Thymus (tissue), 11 donors: Measurements from ENCODE around the gene PDGFC. TPM values are rescaled to one million over a fixed set of nuclear protein-coding genes. Genes with fewer than 3 reads are reported as not detected.
A peak's percentile ranks its signal among the peaks of the same experiment; 100 is the strongest.

Experiments
- DNase-seq, 9 donors: peaks; one replicate each; pipeline ENCODE4 v3.0.0-alpha.2; 2013; ENCODE audit warnings: low spot score in 9 of 9, low read depth in 6 of 9, missing footprints in 1 of 9
- H3K27ac ChIP-seq, 2 donors: one replicate each; pipeline ENCODE4 v1.5.1; 2013; ENCODE audit warnings: control low read depth in 1 of 2, low read depth in 1 of 2, low read length in 1 of 2, mild to moderate bottlenecking in 1 of 2, moderate library complexity in 1 of 2
- H3K27me3 ChIP-seq, 2 donors: one replicate each; pipeline ENCODE4 v1.5.1; 2013; ENCODE audit warnings: low read length in 1 of 2; ENCODE audit not compliant: control insufficient read depth in 2 of 2, insufficient read depth in 1 of 2
- H3K36me3 ChIP-seq, 2 donors: one replicate each; pipeline ENCODE4 v1.5.1; 2013; ENCODE audit warnings: low read length in 1 of 2, mild to moderate bottlenecking in 1 of 2, moderate library complexity in 1 of 2; ENCODE audit not compliant: control insufficient read depth in 2 of 2, insufficient read depth in 2 of 2
- H3K4me1 ChIP-seq, 2 donors: one replicate each; pipeline ENCODE4 v1.5.1; 2013; ENCODE audit warnings: low read length in 2 of 2; ENCODE audit not compliant: control insufficient read depth in 2 of 2, insufficient read depth in 2 of 2
- H3K4me3 ChIP-seq, 2 donors: one replicate each; pipeline ENCODE4 v1.5.1; 2013; ENCODE audit warnings: low read length in 2 of 2, control low read depth in 1 of 2, mild to moderate bottlenecking in 1 of 2
- H3K9me3 ChIP-seq, 2 donors: one replicate each; pipeline ENCODE4 v1.5.1; 2013; ENCODE audit warnings: low read length in 1 of 2, mild to moderate bottlenecking in 1 of 2; ENCODE audit not compliant: control insufficient read depth in 2 of 2, insufficient read depth in 1 of 2
- WGBS: extraction: QIAGEN DNeasy Blood & Tissue Kit; methylation state at CpG from one replicate; pipeline ENCODE4 v1.1.7; 2013; 5-methylcytosine and 5-hydroxymethylcytosine counted together
- polyA plus RNA-seq: library from polyadenylated mRNA; stranded (reverse); fragments of 200-250 nt; gene quantifications from one replicate; pipeline ENCODE4 v1.2.3, GENCODE V29; 2013
- total RNA-seq: library from RNA; stranded (reverse); fragments of 120-200 nt; gene quantifications from one replicate; pipeline ENCODE4 v1.2.4, GENCODE V29; 2013
- donor health status: healthy.

The PDGFC gene
- total and polyA plus RNA-seq, 2 donors: 11.0 to 13.1 TPM

DNA sequence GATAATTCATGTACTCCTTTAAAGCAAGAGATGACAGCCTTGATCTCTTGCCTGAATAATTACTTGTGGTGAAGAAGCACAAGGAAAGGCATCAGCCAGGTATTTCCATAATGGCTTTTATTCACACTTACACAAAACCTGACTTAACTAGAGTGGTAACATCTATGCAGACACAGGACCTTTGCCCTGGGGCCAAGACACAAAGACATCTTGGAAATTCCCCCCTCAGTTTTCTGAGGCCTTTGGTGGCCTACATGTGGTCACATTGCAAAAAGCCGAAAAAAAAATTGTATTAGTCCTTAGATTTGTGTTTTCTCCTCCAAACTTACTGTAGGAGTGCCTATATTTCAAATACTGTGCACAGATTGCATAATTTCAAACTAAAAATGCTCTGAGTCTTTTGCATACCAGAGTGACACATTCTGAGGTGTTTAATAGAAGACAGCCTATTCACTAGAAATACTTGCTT, 172.4 kb downstream of the PDGFC start:
- WGBS: 83% methylated on average over 1 of the region's 1 CpG
- Histone ChIP-seq H3K9me3 (no peaks in the 10 kb centered on the region), H3K27ac (peak overlapping the region; percentile 10 to 11), H3K4me3 (no peak overlapping the region), H3K4me1 (peaks cover 0 to 2% of the 10 kb centered on the region in 2 donors), H3K36me3 (no peaks in the 10 kb centered on the region), H3K27me3 (no peaks in the 10 kb centered on the region)
- no peak for DNase-seq

DNA sequence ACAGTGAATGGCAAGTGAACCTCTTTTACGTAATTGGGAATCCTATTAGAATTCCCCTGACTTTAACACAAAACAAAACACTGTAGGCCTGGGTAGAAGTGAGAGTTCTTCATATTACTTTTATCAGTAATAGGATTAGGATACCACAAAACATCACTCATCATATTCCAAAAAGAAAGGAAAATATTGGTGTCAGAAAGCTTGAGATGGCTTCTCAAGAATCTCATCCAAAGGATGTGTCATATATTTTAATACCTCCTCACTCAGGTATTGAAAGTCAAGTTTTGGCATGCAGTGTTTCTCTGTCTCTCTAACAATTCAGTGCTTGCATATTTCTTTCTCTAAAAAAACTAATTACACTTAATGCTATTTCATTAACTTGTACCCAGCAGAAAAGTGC, 173.2 kb downstream of the PDGFC start:
- H3K27ac ChIP-seq: peak overlapping the region in 1 of 2 donors; percentile 59
- no peak overlapping the region for H3K4me3 ChIP-seq
- peaks cover 0 to 2% of the 10 kb centered on the region in 2 donors for H3K4me1 ChIP-seq
- 97% methylated on average over 1 of the region's 1 CpG for WGBS
- no peaks in the 10 kb centered on the region for H3K9me3 ChIP-seq
- DNase-seq: no peak
- H3K36me3 ChIP-seq: no peaks in the 10 kb centered on the region
- H3K27me3 ChIP-seq: no peaks in the 10 kb centered on the region

DNA sequence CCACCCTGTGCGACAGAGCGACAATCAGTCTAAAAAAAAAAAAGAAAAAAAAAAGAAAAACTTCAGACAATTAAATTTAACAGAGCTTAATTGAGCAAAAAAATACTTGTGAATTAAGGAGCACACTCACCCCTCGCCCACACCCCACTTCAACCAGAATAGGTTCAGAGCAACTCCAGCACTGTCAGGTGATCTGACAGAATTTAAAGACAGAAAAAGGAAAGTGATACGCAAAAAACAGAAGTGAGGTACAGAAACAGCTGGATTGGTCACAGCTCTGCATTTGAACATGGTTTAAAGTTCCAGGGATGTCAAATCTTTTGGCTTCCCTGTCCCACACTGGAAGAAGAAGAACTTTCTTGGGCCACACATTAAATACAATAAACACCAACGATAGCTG, 174.4 kb downstream of the PDGFC start:
- WGBS: 95% methylated on average over 5 of the region's 5 CpGs
- Histone ChIP-seq H3K4me3 (no peak overlapping the region), H3K36me3 (no peaks in the 10 kb centered on the region), H3K27ac (no peak overlapping the region), H3K27me3 (no peaks in the 10 kb centered on the region), H3K9me3 (no peaks in the 10 kb centered on the region), H3K4me1 (peaks cover 0 to 2% of the 10 kb centered on the region in 2 donors)
- no peak for DNase-seq

DNA sequence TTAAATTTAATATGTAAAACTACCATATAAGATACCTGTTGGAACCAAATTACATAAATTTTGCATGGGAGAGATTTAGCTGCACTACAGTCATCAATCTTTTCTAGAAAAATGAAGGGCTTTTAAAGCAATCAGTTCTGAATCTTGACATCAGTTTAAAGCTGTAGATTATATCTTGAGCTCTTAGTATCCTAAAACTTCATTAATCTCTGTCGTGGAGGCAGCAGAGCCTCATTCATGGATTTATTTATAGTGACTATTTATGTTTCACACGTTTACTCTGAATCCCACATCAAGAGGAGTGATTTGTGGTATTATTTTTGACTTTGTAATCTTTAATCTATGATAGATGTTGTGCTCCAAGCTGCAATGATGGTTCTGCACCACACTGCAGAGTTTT, 175.9 kb downstream of the PDGFC start:
- no peak overlapping the region for H3K27ac ChIP-seq
- no peaks in the 10 kb centered on the region for H3K27me3 ChIP-seq
- no peaks in the 10 kb centered on the region for H3K36me3 ChIP-seq
- H3K9me3 ChIP-seq: no peaks in the 10 kb centered on the region
- DNase-seq: no peak
- WGBS: 45% methylated on average over 2 of the region's 2 CpGs
- peaks cover 0 to 2% of the 10 kb centered on the region in 2 donors for H3K4me1 ChIP-seq
- H3K4me3 ChIP-seq: no peak overlapping the region

DNA sequence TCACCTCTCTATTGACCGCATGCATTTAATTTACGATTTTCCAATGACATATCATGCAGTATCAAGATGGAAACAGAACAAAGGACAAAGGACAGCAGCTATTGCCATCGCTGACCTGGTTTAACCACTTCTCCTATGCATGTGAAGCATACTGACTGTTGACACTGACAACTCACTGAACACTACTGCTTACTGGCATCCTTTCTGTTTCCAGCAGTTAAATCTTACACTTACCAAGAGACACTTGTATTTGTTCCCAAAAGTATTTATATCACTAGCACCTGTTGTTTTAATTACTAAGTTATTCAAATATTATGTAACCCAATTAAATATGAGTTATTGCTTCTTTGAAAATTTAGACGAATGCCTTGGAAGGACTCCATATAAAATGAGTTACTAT, 176.7 kb downstream of the PDGFC start:
- no peak for DNase-seq
- H3K27ac ChIP-seq: no peak overlapping the region
- 79% methylated on average over 4 of the region's 4 CpGs for WGBS
- no peaks in the 10 kb centered on the region for H3K36me3 ChIP-seq
- no peaks in the 10 kb centered on the region for H3K9me3 ChIP-seq
- peaks cover 0 to 2% of the 10 kb centered on the region in 2 donors for H3K4me1 ChIP-seq
- no peaks in the 10 kb centered on the region for H3K27me3 ChIP-seq
- H3K4me3 ChIP-seq: no peak overlapping the region

DNA sequence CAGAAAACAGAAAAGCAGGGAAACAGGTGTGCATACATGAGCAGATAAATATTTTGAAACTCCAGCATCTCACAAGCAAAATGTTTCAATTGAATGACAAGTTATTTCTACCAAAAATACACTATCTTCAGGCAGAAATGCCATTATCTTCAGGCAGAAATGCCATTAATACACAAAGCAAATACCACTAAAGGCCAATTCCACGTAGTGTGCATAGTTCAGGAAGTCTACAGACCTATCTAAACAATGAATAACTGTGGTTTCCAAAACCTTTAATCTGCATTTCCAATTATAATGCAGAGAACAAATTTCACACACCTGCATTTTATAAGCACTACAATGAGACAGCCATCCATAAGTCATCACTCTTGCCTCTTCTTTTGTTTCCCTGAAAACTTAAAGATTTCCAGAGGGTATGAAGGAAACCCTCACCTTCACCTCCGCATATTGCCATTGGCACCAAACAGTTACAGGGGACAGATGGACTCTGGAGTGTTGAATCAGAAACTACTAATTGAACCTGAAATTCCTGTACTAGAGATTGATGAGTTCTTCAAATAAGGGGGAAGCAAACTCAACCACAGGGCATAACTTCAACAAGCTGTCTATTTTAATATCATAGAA, 179.0 kb downstream of the PDGFC start:
- no peak for DNase-seq

DNA sequence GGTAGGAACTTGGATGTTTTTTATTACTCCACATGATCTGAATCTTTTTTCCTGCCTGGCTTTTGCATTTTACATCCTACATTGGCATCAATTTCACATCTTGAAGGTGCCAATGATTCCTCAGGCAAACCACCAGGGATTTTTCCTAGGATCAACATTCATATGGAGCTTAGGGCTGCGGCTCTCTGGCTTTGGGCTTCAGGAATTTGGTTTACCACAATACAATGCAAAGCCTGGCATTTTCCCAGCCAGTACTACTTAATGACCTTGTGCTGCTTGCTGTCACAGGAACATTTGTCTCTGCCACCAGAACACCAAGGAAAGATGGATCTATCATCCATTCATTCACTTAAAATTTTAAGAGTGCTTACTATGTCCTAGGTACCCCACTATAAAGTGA, 180.7 kb downstream of the PDGFC start:
- Histone ChIP-seq H3K4me1 (no peaks in the 10 kb centered on the region), H3K9me3 (no peaks in the 10 kb centered on the region), H3K27ac (no peak overlapping the region), H3K36me3 (no peaks in the 10 kb centered on the region), H3K27me3 (no peaks in the 10 kb centered on the region), H3K4me3 (no peak overlapping the region)
- DNase-seq: no peak
- 85% methylated on average over 1 of the region's 1 CpG for WGBS

More for the DNA sequence above, 179.0 kb downstream of the PDGFC start:
- Histone ChIP-seq H3K36me3 (no peaks in the 10 kb centered on the region), H3K27ac (no peak overlapping the region), H3K9me3 (no peaks in the 10 kb centered on the region), H3K27me3 (no peaks in the 10 kb centered on the region), H3K4me1 (peaks cover 0 to under 1% of the 10 kb centered on the region in 2 donors), H3K4me3 (no peak overlapping the region)
- WGBS: 71% methylated on average over 2 of the region's 2 CpGs

DNA sequence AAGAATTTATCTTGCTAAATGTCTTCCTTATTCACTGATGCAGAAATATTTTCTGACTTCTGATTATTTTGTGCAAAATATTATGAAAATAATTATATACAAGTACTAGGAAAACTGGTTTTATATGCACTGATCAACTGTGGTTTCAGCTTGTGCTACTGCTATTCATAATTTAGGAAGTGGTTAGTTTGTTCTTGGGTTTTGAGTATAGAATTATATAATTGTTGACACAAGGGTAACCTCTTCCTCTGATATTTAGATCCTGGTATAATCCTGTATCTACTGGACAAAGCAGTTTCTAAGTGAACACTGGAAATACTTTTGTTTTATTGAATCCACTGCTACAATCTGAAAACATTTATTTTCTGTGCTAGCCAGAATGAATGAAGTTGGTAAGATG, 182.8 kb downstream of the PDGFC start:
- Histone ChIP-seq H3K27me3 (no peaks in the 10 kb centered on the region), H3K36me3 (no peaks in the 10 kb centered on the region), H3K9me3 (no peaks in the 10 kb centered on the region), H3K4me1 (no peaks in the 10 kb centered on the region), H3K4me3 (no peak overlapping the region), H3K27ac (no peak overlapping the region)
- DNase-seq: no peak

DNA sequence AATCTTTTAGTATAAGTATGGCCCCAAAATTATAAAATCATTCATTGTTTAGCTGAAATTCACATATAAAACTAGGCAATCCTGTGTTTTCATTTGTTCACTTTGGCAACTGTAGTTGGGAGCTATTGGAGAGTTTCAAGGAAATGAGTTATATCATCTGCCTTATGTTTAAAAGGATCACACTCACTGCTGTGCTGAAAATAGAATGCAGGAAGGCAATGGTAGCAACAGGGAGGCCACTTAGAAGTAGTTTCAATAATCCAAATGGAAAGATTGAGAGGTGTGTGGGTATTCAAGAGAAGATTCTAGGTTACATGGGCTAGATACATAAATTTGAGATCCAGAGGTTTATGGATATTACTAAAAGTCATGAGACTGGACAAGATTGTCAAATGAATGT, 184.9 kb downstream of the PDGFC start:
- DNase-seq: no peak
- Histone ChIP-seq H3K36me3 (no peaks in the 10 kb centered on the region), H3K27me3 (no peaks in the 10 kb centered on the region), H3K27ac (no peak overlapping the region), H3K9me3 (no peaks in the 10 kb centered on the region), H3K4me1 (no peaks in the 10 kb centered on the region), H3K4me3 (no peak overlapping the region)
